Regular cardiac myocyte (primary cell): Measurements from ENCODE around the gene RIBC2. TPM values are rescaled to one million over a fixed set of nuclear protein-coding genes. Genes with fewer than 3 reads are reported as not detected.

Experiments
- total RNA-seq: library from RNA; depleted of rRNA; stranded (reverse); fragments of >200 nt; gene quantifications from 2 replicates; pipeline ENCODE4 v1.2.3, GENCODE V29; 2014

Gene RIBC2
- total RNA-seq = 0.28 and 3.1 TPM in 2 replicates

DNA sequence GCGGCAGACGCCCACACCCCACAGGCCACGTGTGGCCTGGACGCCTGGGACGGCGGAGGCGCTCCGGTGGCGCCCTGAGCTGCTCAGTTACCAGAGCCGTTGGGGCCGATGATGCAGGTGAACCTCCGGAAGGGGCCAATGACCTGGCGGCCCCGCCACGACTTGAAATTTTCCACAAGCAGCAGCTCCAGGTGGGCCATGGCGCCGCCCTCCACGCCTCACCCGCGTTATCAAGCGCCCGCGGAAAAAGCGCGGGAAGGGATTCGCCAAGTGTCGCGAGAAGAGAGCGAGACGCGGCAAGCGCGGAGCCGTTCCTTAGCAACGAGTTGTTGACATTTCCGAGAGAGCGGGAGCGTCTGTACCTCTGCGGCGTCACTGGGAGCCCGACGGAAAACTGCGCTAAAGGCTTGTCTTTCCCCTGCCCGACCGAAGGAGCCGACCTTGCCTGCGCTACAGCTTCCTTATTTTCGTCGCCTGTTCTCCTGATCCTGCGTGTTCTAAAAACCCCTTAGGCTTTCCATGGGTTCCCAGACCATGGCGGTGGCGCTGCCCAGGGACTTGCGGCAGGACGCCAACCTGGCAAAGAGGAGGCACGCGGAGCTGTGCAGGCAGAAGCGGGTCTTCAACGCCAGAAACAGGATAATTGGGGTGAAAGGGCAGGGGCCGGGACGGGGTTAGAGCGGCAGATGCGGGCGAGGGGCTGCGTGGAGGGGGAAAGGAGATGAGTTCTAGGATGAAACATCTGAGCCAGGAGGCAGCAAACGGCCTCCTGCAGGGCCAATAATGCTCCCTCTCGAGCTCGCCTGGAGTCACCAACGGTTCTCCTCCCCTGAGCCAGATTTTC, at the start of gene RIBC2, which contains the start of gene SMC1B:
TSS of gene RIBC2 (plus strand) at position 326 of the 844 bp plus-strand sequence. CDS start at position 520, 194 bp downstream.
TSS of gene SMC1B (minus strand) at position 232 of the 844 bp plus-strand sequence. CDS start at position 200, 32 bp downstream.

Other genes starting within 250 kb of the RIBC2 start
- gene NUP50, start 249.8 kb upstream of the RIBC2 start, total RNA-seq = 27.3 and 55.6 TPM in 2 replicates
- gene KIAA0930, start 172.8 kb upstream of the RIBC2 start, total RNA-seq = 23.4 and 27.9 TPM in 2 replicates
- gene UPK3A, start 128.7 kb upstream of the RIBC2 start, total RNA-seq = not detected in 2 replicates
- gene FAM118A, start 103.8 kb upstream of the RIBC2 start, total RNA-seq = 11.7 and 30.2 TPM in 2 replicates
- under 0.01 TPM in 1 of 2 replicates, not detected in the other for gene SMC1B, start 94 bp upstream of the RIBC2 start, total RNA-seq
- gene FBLN1, start 89.2 kb downstream of the RIBC2 start, total RNA-seq = 6.7 and 18.3 TPM in 2 replicates